HT1080 (cell line): ENCODE data around the gene LAMA5. TPM values are rescaled to one million over a fixed set of nuclear protein-coding genes. Genes with fewer than 3 reads are reported as not detected.

ENCODE experiments used
- DNase-seq: peaks from one replicate; pipeline ENCODE4 v3.0.0-alpha.2; 2015; ENCODE audit warnings: low read depth
- total RNA-seq: library from RNA; depleted of rRNA; stranded (reverse); fragments of >200 nt; shearing (Covaris generic); gene quantifications from 2 replicates; pipeline ENCODE4 v1.2.3, GENCODE V29; 2014

LAMA5 gene
- total RNA-seq, 1 experiment from 2014 or later, result 20.1 TPM

GRCh38 chr20:62293111-62293784 is 73.9 kb downstream of the LAMA5 start:
- DNase-seq, result no peak

- no peak for DNase-seq
These were observed 75.0 kb downstream of the LAMA5 start for GRCh38 chr20:62292108-62292507.

GRCh38 chr20:62291251-62292066 is 75.7 kb downstream of the LAMA5 start:
- no peak for DNase-seq

- DNase-seq, result no peak
These were observed 77.2 kb downstream of the LAMA5 start for GRCh38 chr20:62289898-62290297.

- no peak for DNase-seq
These were observed 78.0 kb downstream of the LAMA5 start for GRCh38 chr20:62289131-62289530.

- DNase-seq, result no peak
These were observed 78.5 kb downstream of the LAMA5 start for GRCh38 chr20:62288535-62289105.

- DNase-seq, result no peak
These were observed 79.2 kb downstream of the LAMA5 start for GRCh38 chr20:62287759-62288534.

GRCh38 chr20:62287129-62287528 is 80.0 kb downstream of the LAMA5 start:
- no peak for DNase-seq

GRCh38 chr20:62286493-62287064 is 80.5 kb downstream of the LAMA5 start:
- no peak for DNase-seq

GRCh38 chr20:62285722-62286121 is 81.4 kb downstream of the LAMA5 start:
- no peak for DNase-seq

GRCh38 chr20:62285151-62285550 is 82.0 kb downstream of the LAMA5 start:
- DNase-seq, result no peak

GRCh38 chr20:62284448-62284847 is 82.7 kb downstream of the LAMA5 start:
- no peak for DNase-seq

GRCh38 chr20:62282877-62283503 is 84.1 kb downstream of the LAMA5 start:
- DNase-seq, result no peak

GRCh38 chr20:62282103-62282502 is 85.0 kb downstream of the LAMA5 start:
- no peak for DNase-seq

- DNase-seq, result no peak
These were observed 85.8 kb downstream of the LAMA5 start for GRCh38 chr20:62281161-62281933.

- no peak for DNase-seq
These were observed 86.8 kb downstream of the LAMA5 start for GRCh38 chr20:62280303-62280702.

- DNase-seq, result no peak
These were observed 89.9 kb downstream of the LAMA5 start for GRCh38 chr20:62277253-62277652.

GRCh38 chr20:62276439-62276838 is 90.7 kb downstream of the LAMA5 start:
- no peak for DNase-seq

GRCh38 chr20:62275219-62275618 is 91.9 kb downstream of the LAMA5 start:
- DNase-seq, result no peak

- no peak for DNase-seq
These were observed 92.7 kb downstream of the LAMA5 start for GRCh38 chr20:62274332-62274950.
